ENCODE results near the gene PRSS36.
"Not testable (repeated sequence)": the region's sequence is repeated elsewhere in the genome, so short reads cannot be mapped to it uniquely, and the experiment has no call there.

PRSS36 gene

DNA sequence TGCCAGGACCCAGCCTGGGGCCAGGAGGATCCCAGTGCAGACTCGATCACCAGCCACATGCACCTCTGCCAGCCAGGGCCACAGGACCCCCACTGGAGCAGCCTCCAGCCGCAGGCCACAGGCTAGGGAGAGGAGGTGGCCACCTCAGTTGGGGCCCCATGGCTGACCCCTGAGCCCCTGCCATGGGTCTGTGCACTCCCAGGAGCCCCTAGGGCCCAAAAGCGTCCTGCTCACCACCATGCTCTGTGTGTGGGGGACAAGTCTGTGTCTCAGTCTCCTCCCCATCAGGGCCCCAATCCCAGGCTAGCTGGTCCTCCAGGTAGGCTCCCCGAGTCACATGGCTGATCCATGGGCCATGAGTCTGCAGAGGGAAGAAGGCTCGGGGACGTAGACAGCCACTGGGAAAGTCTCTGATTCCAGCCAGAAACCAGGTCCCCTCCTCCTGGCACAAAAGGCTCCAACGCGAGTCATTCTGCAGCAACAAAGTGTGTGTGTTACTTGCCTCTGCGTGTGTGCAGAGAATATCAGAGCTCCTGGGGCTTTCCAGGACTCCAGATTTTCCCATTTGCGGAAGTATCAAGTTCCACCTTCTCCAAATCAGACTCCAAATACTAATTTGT lies 8.3 kb downstream of the PRSS36 start:
- peaks cover 6% of the 10 kb centered on the region for H3K4me1 Mint-ChIP-seq
- H3K27me3 Mint-ChIP-seq, result peaks cover 4% of the 10 kb centered on the region
- peak overlapping the region; percentile 81 for H3K4me3 Mint-ChIP-seq
- DNase-seq (ENCODE audit: low spot score in 2 of 2), result no peak
- H3K27ac Mint-ChIP-seq, result peak overlapping the region; percentile 76
- no peaks in the 10 kb centered on the region for H3K36me3 Mint-ChIP-seq
- H3K9me3 Mint-ChIP-seq, result no peaks in the 10 kb centered on the region
- ATAC-seq (ENCODE audit: low read depth), result no peak

DNA sequence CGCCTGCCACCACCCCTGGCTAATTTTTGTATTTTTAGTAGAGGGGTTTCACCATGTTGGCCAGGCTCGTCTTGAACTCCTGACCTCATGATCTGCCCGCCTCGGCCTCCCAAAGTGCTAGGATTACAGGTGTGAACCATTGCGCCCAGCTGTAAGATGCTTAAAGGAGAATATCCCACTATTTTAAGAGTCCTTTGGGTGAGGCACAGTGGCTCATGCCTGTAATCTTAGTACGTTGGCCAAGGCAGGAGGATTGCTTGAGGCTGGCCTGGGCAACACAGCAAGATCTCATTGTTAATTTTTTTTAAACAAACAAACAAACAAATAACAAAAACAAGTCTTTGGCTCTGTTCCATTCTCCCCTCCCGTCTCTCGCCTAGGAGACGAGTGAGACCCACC lies 8.8 kb downstream of the PRSS36 start:
- ATAC-seq (ENCODE audit: low read depth); H3K36me3 Mint-ChIP-seq; H3K27ac Mint-ChIP-seq; H3K9me3 Mint-ChIP-seq; H3K4me3 Mint-ChIP-seq; H3K4me1 Mint-ChIP-seq; DNase-seq (ENCODE audit: low spot score in 2 of 2); H3K27me3 Mint-ChIP-seq: not testable (repeated sequence)

- ATAC-seq (ENCODE audit: low read depth) (no peak), DNase-seq (ENCODE audit: low spot score in 2 of 2) (no peak)
- H3K36me3 Mint-ChIP-seq, result no peaks in the 10 kb centered on the region
- H3K27ac Mint-ChIP-seq, result no peak overlapping the region
- no peaks in the 10 kb centered on the region for H3K9me3 Mint-ChIP-seq
- H3K27me3 Mint-ChIP-seq, result no peaks in the 10 kb centered on the region
- peaks cover 6% of the 10 kb centered on the region for H3K4me1 Mint-ChIP-seq
- no peak overlapping the region for H3K4me3 Mint-ChIP-seq
Observed at GRCh38 chr16:31138621-31139578, 11.0 kb downstream of the PRSS36 start.

GRCh38 chr16:31136822-31137499 lies 12.9 kb downstream of the PRSS36 start:
- not testable (repeated sequence) for H3K4me1 Mint-ChIP-seq; H3K27me3 Mint-ChIP-seq; H3K4me3 Mint-ChIP-seq; H3K9me3 Mint-ChIP-seq; ATAC-seq (ENCODE audit: low read depth); DNase-seq (ENCODE audit: low spot score in 2 of 2); H3K27ac Mint-ChIP-seq; H3K36me3 Mint-ChIP-seq

- no peak overlapping the region for H3K27ac Mint-ChIP-seq
Observed at GRCh38 chr16:31136287-31136662, 13.6 kb downstream of the PRSS36 start.

DNA sequence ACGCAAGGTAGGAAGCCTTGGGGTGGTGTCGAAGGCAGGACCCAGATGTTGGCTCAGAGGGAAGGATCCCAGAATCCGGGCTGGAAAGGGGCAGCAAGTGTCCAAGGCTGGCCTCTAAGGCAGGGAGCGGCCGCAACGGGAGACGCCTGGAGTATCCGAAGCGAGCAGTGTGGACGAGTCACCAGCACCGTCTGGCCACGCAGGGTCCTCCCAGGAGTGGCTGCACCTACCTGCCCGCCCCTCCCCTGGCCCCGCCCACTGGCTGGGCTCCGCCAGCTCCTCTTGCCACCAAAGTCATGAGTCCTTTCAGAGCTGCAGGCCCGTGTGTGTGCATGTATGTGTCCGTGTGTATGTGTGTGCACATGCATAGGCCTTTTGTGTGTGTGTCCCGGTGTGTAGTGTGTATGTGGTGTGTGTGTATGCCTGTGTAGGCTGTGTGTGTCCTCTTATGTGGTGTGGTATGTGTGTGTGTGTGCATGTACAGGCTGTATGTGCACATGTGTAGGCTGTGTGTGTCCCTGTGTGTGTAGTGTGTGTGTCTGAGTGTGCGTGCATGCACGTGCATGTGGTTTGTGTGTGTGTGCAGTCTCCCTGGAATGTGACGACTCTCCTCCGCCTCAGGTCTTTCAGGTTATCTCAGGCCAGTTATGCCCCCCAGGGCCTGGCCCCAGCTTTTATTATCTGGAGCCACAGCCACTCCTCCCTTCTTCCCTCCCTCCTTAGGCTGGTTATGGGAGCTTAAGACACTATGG lies 14.2 kb downstream of the PRSS36 start, which contains the start of gene PRSS8:
TSS of gene PRSS8 (minus strand) at position 193 of the 752 bp plus-strand sequence. CDS start 229 bp downstream, outside the sequence.
- DNase-seq (ENCODE audit: low spot score in 2 of 2), result no peak
- no peaks in the 10 kb centered on the region for H3K27me3 Mint-ChIP-seq
- H3K4me3 Mint-ChIP-seq, result no peak within 1 kb of the TSS
- no peak within 1 kb of the TSS for H3K27ac Mint-ChIP-seq
- no peaks in the 10 kb centered on the region for H3K9me3 Mint-ChIP-seq
- ATAC-seq (ENCODE audit: low read depth), result no peak
- H3K4me1 Mint-ChIP-seq, result no peaks in the 10 kb centered on the region
- H3K36me3 Mint-ChIP-seq, result peaks cover 2% of the 10 kb centered on the region

More at GRCh38 chr16:31136287-31136662, 13.6 kb downstream of the PRSS36 start:
- Mint-ChIP-seq H3K4me3 (no peak overlapping the region), H3K9me3 (no peaks in the 10 kb centered on the region), H3K36me3 (peaks cover 2% of the 10 kb centered on the region), H3K27me3 (no peaks in the 10 kb centered on the region), H3K4me1 (no peaks in the 10 kb centered on the region)
- DNase-seq (ENCODE audit: low spot score in 2 of 2) (no peak), ATAC-seq (ENCODE audit: low read depth) (no peak)

DNA sequence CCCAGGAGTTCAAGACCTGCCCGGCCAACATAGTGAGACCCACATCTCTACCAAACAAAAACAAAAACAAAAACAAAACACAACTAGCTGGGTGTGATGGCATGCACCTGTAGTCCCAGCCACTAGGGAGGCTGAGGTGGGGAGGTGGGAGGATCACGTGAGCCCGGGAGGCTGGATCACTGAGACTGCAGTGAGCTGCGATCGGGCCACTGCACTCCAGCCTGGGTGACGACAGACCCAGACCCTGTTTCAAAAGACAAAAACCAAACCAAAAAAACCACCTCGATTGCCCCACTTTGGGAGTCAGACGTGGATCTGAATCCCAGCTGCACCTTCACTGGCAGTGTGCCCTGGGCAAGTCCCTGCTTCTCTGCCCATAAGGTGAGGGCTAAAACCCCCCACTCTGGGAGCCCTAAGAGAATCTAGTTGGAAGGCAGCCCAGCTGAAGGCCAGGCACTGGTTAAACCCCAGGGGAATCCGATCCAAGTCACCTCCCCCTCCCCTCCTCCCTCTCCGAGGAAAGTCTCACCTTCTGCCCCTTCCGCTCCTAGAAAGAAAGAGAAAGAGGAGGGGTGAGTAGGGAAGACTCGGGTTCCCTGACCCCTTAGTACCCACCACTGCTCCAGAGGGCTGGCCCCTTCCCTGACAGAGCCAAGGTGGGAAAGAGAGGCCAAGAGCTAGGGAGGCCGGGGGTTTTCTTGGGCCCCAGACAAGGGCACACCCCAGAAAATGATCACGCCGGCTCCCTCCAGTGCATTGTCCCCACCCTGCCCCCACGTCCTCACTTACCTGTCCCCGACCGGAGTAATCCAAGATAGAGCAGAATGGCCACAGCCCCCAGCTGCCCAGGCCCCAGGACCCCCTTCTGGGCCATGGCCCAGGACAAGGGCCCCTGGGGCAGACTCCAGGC lies 15.0 kb downstream of the PRSS36 start:
- DNase-seq (ENCODE audit: low spot score in 2 of 2) (no peak), ATAC-seq (ENCODE audit: low read depth) (no peak)
- Mint-ChIP-seq H3K9me3 (no peaks in the 10 kb centered on the region), H3K36me3 (peaks cover 2% of the 10 kb centered on the region), H3K4me3 (no peak overlapping the region), H3K27ac (no peak overlapping the region), H3K4me1 (no peaks in the 10 kb centered on the region), H3K27me3 (no peaks in the 10 kb centered on the region)

GRCh38 chr16:31134091-31134571 lies 15.7 kb downstream of the PRSS36 start:
- DNase-seq (ENCODE audit: low spot score in 2 of 2) (no peak), ATAC-seq (ENCODE audit: low read depth) (no peak)
- Mint-ChIP-seq H3K27ac (no peak overlapping the region), H3K4me3 (no peak overlapping the region), H3K4me1 (no peaks in the 10 kb centered on the region), H3K9me3 (no peaks in the 10 kb centered on the region), H3K36me3 (peaks cover 2% of the 10 kb centered on the region), H3K27me3 (no peaks in the 10 kb centered on the region)

GRCh38 chr16:31133046-31133501 lies 16.8 kb downstream of the PRSS36 start:
- ATAC-seq (ENCODE audit: low read depth), result no peak
- Mint-ChIP-seq H3K27ac (no peak overlapping the region), H3K4me3 (no peak overlapping the region), H3K36me3 (peaks cover 2% of the 10 kb centered on the region), H3K27me3 (no peaks in the 10 kb centered on the region), H3K9me3 (no peaks in the 10 kb centered on the region), H3K4me1 (no peaks in the 10 kb centered on the region)
- no peak for DNase-seq (ENCODE audit: low spot score in 2 of 2)

DNA sequence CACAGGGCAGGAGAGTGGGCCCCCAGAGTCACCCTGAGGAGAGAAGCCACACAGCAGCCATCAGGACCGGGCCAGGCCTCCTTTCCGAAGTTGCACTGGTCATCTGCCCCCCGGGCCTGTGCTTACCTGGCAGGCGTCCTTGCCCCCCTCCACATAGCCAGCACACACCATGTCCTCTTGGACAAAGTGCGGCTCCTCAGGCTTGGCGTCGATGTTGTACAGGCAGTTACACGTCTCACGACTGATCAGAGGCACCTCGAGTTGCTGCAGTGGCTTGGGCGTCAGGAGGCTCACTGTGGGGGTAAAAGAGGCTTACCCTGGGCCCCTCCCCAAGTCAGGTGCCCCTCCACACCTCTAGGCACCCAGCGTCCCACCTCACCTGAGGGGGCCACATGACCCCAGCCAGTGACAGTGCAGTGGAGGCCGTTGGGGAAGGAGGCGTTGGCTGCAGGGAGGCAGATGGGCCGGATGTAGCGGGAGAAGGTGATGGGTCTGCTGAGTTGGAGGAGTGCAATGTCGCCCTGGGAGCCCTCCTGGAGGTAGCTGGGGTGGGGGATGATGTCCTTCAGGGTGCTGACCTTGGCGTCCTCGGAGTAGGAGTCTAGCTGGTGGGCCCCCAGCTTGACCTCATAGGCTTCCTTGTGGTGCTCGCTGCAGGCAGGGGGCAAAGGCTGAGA lies 17.4 kb downstream of the PRSS36 start:
- Mint-ChIP-seq H3K36me3 (peaks cover 7% of the 10 kb centered on the region), H3K27me3 (no peaks in the 10 kb centered on the region), H3K27ac (no peak overlapping the region), H3K9me3 (no peaks in the 10 kb centered on the region), H3K4me3 (no peak overlapping the region), H3K4me1 (no peaks in the 10 kb centered on the region)
- DNase-seq (ENCODE audit: low spot score in 2 of 2), result no peak
- no peak for ATAC-seq (ENCODE audit: low read depth)

DNA sequence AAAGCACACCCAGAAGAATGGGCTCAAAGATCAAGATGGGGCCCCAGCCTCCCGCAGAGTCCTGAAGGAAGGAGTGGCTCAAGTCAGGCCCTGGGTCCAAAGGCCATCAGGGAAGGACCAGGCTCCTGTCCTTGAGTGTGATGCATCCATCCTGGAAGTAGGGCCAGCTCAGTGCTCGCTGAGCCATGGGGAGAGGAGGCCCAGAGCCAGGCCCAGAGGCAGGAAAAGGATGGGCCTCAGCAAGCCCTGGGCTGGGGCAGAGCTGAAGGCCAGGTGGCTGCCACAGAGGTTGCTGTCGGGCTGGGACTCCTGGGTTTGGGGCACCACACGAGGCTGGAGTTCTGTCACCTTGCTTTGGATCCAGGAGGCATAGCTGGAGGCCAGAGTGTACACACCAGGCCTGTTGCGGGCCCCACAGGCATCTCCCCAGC lies 18.0 kb downstream of the PRSS36 start:
- Mint-ChIP-seq H3K27ac (no peak overlapping the region), H3K4me1 (no peaks in the 10 kb centered on the region), H3K36me3 (peaks cover 7% of the 10 kb centered on the region), H3K9me3 (no peaks in the 10 kb centered on the region), H3K27me3 (no peaks in the 10 kb centered on the region), H3K4me3 (no peak overlapping the region)
- no peak for ATAC-seq (ENCODE audit: low read depth)
- no peak for DNase-seq (ENCODE audit: low spot score in 2 of 2)

GRCh38 chr16:31131416-31131815 lies 18.4 kb downstream of the PRSS36 start:
- H3K27ac Mint-ChIP-seq, result no peak overlapping the region
- no peak for ATAC-seq (ENCODE audit: low read depth)

More at GRCh38 chr16:31131416-31131815, 18.4 kb downstream of the PRSS36 start:
- H3K4me3 Mint-ChIP-seq, result no peak overlapping the region
- DNase-seq (ENCODE audit: low spot score in 2 of 2), result no peak
- H3K36me3 Mint-ChIP-seq, result peaks cover 8% of the 10 kb centered on the region
- H3K9me3 Mint-ChIP-seq, result no peaks in the 10 kb centered on the region
- H3K4me1 Mint-ChIP-seq, result no peaks in the 10 kb centered on the region
- H3K27me3 Mint-ChIP-seq, result no peaks in the 10 kb centered on the region
